HG03159 (cell line): ENCODE results near the gene BIK.

Experiments used
- ATAC-seq: cut with Tn5 transposase; IDR thresholded peaks from one replicate; pipeline ENCODE4 v1.9.1; 2021; ENCODE audit warnings: mild to moderate bottlenecking, moderate library complexity; ENCODE audit not compliant: unreplicated experiment

BIK gene

GRCh38 chr22:43159484-43160178 lies 49.1 kb downstream of the BIK start:
- no peak for ATAC-seq

- no peak for ATAC-seq
Observed at GRCh38 chr22:43160497-43161126, 50.1 kb downstream of the BIK start.

- no peak for ATAC-seq
Observed at GRCh38 chr22:43162412-43163150, 52.0 kb downstream of the BIK start.

GRCh38 chr22:43163241-43163795 lies 52.8 kb downstream of the BIK start:
- ATAC-seq: no peak

DNA sequence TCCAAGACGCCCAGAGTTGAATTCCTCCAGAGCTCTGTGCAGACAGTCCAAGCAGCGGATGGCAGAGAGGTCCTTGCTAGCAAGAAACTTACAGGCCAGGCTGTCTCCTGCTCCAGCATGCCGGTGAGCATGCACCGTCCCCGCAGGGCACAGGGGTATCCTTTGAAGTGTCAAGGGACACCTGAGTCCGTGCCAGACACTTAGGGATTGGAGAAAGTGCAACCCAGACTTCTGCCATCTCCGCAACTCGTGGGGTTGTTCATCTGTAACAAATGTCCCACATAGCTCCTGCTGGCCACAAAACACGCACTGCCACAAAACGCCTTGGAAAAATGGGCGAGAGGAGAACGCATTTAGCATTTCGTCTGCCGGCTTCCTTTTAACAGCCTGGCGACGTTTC lies 54.1 kb downstream of the BIK start:
- ATAC-seq: no peak

DNA sequence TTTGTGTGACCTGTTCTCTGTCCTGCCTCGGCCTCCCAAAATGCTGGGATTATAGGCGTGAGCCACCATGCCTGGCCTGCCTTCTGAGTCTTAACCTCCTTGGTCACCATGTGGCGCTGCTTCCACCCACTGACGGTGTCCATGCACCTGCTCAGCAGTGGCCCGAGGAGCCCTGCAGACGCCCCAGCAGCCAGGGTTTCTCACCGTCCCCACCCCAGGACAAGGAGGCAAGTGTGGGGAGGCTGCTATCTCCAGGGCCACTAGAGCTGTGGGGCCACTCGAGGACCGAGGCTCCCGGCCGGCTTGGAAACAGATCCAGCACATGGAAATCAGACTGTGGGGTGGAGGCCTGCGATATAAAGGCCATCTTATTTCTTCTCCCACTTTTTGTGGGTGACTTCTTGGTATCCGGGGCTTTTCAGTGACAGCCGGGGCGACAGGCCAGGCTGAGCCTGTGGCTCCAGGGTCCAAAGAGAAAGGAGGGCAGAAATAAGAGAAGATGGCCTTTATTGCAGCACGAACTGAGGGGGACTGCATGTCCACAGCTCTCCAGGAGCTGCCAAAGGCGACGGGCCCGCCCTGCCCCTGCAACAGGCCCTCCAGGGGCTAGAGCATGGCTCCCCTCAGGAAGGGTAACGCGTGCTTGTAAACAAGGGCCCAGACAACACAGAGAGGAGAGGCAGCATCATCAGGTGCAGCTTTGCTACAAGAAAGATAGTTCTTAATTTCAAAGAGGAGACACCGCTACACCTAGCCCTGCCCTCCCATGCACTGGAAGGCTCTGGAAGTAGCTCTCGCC lies 55.8 kb downstream of the BIK start:
- no peak for ATAC-seq

DNA sequence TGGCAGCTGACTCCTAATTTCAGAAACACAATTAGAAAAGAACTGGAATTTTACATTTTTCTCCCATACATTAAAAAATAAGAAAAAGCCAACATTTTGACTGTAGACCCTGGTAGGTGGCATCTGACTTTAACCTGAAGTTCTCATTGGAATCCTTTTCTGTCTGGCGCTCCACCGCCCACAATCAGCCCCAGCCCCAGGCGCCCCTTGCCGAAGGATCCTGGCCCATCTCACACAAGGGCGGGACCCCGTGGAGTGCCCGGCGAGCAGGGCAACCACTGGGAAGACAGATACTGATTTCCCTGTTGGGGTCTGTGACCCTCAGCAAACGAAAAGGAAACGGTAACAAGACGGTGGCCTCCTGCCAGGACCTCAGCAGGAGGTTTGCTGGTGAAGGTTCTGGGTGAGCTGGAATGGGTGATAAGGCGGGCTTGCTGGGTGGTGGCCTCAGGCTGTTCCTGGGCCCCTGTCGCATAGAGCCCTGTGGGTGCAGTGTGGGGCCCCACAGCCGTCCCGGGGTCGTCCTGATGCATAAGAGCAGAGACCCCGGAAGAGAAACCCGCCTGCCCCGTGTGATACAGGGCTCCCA lies 56.5 kb downstream of the BIK start:
- no peak for ATAC-seq

- ATAC-seq: no peak
Observed at GRCh38 chr22:43168471-43169309, 58.1 kb downstream of the BIK start.

DNA sequence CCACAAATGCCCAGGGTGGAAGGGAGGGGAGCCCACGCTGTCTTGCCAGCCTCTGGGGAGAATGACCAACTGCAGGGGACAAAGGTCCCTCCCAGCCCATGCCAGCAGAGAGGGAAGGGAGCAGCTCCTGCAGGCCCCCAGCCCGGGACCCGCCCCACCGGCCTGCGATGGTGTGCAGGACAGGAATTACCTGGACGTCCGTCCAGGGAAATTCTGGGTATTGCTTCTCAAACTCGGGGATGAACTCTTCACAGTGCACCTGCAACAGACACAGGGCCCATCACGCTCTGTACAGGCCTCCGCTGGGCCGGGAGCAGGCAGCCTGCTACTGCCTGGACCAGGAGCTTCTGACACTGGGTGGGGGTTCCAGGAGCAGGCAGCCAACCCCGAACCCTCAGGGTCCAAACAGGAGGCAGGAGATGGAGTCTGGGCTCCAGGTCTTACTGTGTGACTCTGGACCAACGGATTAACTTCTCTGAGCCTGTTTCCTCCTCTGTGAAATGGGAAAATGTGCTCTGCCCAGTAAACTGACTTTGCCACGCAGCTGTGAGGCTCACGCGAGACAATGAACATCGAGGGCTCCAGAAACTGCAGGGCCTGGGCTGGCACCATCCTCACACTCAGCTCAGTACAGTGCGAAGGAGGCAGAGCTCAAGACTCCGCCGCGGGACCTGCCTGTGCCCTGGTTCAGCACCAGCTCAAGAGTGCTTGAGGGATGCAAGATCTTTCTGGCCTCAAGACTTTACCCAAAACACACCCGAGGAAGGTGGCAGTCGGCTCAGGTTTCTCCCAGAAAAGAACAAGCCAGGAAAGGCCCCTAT lies 59.0 kb downstream of the BIK start:
- ATAC-seq: no peak

GRCh38 chr22:43170131-43170480 lies 59.6 kb downstream of the BIK start:
- no peak for ATAC-seq

DNA sequence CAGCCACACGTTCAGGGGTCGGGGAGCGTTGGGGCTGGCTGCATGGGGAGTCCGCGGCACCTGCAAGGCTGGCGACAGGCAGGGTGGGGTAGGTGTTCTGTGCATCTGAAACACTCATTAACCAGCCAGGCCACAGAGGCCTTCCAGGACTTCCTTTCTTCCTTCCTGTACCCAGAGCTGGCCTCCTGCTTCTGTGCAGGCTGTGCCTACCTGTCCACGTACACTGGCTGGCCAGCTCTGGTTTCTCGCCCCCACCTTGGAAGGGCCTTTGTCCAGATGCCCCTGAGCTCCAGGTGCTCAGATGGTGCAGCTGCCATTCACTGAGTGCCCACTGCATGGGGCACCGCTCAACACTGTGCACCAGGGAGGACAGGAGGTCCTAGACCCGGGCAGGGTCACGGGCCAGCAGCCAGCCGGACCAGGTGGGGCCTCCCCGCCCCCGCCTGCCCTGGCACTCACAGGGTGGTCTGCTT lies 60.5 kb downstream of the BIK start:
- ATAC-seq: no peak

GRCh38 chr22:43171607-43172006 lies 61.1 kb downstream of the BIK start:
- ATAC-seq: no peak

- no peak for ATAC-seq
Observed at GRCh38 chr22:43172191-43172590, 61.6 kb downstream of the BIK start.

DNA sequence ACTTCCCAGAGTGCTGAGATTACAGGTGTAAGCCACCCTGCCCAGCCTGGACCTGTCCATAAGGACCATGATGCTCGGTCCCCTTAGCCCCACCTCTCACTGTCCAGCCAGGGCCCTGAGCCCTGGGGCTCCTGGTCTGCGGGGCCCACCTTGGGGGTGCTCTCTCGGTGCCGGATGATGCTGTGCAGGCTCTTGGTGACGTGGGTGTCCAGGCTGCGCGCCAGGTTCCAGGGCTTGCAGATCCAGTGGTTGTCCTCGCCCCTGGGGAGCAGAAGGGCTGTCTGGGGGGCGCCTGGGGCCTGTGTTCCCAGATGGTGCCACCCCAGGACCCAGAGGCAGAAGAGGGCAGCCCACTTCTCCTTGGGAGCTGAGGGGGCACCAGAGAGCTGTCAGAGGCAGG lies 63.0 kb downstream of the BIK start:
- no peak for ATAC-seq

GRCh38 chr22:43173976-43174720 lies 63.6 kb downstream of the BIK start:
- no peak for ATAC-seq

- no peak for ATAC-seq
Observed at GRCh38 chr22:43174941-43175531, 64.5 kb downstream of the BIK start.

DNA sequence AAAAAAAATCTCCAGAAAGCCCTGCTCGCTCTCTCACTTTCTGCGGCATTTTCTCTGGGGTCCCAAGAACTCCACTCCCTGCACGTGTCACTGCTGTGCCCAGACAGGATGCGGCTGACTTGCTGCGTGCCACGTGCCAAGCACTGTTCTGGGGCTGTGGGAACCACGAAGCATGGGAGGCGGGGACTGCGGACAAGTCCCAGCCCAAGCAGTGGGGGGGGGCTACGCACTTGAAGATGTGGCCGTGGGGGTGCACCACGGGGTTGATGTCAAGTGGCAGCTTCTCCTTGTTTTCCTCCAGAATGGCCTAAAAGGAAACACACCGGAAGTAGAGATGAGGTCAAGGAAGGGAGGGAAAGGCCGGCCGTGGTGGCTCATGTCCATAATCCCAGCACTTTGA lies 65.5 kb downstream of the BIK start:
- ATAC-seq: no peak

- no peak for ATAC-seq
Observed at GRCh38 chr22:43177479-43177878, 66.9 kb downstream of the BIK start.
